AG04449 (cell line): Measurements from ENCODE around the gene RAI14.

Experiments used
- CTCF ChIA-PET: fragments of 350-600 bp; formaldehyde crosslinking; extraction: SDS; loops from one replicate; lab custom pipeline; 2021; ENCODE audit warnings: antibody characterized with exemption; lab: Yijun Ruan, JAX
- POLR2A ChIA-PET: fragments of 400-600, 350-600 bp; formaldehyde crosslinking; extraction: SDS; loops from one replicate; lab custom pipeline; 2020; ENCODE audit warnings: antibody characterized with exemption, inconsistent platforms; lab: Yijun Ruan, JAX
- DNase-seq: peaks from one replicate; pipeline ENCODE4 v3.0.0-alpha.2; 2010; ENCODE audit warnings: low read depth, low spot score
- H3K4me3 ChIP-seq: 2 replicates; pipeline ENCODE4 v1.5.1; 2011; ENCODE audit warnings: low read depth, mild to moderate bottlenecking, control low read depth, low read length
- CTCF ChIP-seq: IDR thresholded peaks from one replicate; pipeline ENCODE4 v1.5.1; 2011; ENCODE audit warnings: mild to moderate bottlenecking, moderate library complexity, low read length, control low read depth, inconsistent platforms; ENCODE audit not compliant: insufficient read depth; ENCODE audit errors: missing control alignments

The RAI14 gene

DNA sequence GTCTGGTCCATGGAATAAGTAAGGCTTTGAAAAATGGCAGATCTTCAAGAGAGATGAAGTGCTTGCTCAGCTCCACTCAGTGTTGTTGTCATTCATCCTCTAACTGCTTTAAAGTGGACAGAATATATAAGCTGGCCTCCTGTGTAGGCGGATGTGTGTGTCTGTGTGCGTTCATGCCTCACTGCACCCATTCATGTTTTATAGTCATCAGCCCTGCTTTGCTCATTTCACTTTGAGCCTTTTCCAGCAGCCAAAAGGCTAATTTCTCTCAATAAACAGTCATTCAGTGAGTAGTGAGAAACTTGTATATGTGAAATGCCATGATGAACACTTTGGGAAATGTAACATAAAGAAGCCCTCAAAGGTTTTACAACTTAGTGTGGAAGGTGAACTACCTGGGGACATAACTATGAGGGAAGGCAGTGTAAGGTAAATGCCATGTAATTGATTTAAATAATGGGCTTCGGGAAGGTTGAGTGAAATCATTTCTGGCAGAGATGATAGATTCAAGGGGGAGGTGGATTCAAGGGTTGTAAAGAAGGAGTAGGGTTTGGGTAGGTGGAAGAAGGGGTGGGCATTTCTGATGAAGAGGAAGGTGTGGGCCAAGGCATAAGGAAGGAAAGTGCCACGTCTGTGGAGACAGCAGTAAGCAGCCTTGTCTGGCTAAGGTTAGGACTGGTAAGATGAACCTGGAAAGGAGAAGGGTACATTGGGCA is 198.5 kb downstream of the RAI14 start:
- no peak for DNase-seq
- no peak overlapping the region for H3K4me3 ChIP-seq
- ChIA-PET CTCF (no interaction called here), POLR2A (no interaction called here)
- no peak for TF ChIP-seq CTCF

DNA sequence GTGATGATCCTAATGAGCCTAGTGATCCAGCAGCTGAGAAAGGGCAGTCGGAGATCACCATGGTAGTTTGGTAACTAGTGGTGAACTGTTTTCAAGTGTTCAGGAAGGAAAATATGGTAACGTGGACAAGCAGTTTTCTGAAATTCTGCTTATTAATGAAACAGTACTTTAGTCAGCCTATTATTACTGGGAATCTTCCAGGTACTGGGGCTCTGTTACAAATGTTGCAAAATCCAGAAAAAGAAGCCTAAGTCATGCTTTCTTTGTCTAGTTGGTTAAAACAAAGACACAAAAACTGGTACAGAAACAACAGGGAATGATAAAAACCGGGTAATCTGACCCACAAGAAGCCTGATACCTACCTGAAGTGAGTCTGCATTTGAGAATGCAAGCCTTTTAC is 201.0 kb downstream of the RAI14 start:
- ChIA-PET POLR2A (no interaction called here), CTCF (no interaction called here)
- no peak for DNase-seq
- no peak for TF ChIP-seq CTCF
- no peak overlapping the region for H3K4me3 ChIP-seq

DNA sequence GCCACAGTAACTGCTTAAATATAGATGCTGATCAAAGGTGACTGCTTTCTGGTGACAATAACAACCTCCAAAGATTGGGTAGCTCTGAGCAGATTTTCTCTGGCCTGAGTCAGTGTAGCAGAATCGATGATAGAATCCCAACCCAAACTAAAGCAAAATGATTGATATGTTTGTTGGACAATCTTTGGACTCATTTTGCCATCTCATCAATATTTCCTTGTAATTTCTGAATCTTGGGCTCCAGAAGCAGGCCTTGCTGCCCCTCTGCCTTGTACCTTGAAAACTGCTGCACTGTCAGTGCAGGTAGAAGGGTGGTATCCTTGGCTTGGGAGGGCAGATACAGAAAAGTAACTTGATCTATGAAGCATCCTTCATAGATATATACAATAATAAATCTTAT is 201.8 kb downstream of the RAI14 start:
- no peak for TF ChIP-seq CTCF
- CTCF ChIA-PET = no interaction called here

GRCh38 chr5:34858790-34859189 is 202.7 kb downstream of the RAI14 start:
- CTCF ChIA-PET = no interaction called here
- POLR2A ChIA-PET = no interaction called here
- TF ChIP-seq CTCF = no peak

More for the DNA sequence above, 201.8 kb downstream of the RAI14 start:
- POLR2A ChIA-PET = no interaction called here
- DNase-seq = no peak
- H3K4me3 ChIP-seq = no peak overlapping the region

GRCh38 chr5:34859253-34859652 is 203.1 kb downstream of the RAI14 start:
- H3K4me3 ChIP-seq = no peak overlapping the region
- TF ChIP-seq CTCF = no peak
- DNase-seq = no peak
- CTCF ChIA-PET = no interaction called here
- POLR2A ChIA-PET = no interaction called here

More at GRCh38 chr5:34858790-34859189, 202.7 kb downstream of the RAI14 start:
- H3K4me3 ChIP-seq = no peak overlapping the region
- no peak for DNase-seq

DNA sequence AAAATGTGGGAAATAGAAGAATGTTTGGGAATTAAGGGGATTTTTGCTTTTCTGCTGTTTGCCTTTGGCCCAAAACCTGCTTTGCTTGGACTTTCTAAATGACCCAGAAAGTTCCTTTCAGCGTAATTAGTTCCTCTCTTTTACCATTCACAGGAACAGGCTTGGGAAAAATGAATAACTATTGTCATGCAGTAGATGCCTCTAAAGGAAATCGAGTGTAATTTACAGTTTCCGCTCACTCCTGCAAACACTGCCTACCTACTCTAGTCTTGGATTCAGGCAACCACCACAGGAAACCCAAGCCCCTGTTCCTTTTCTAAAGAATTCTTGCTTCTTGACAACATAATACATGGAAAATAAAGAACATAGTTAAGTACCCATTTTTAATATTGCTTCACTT is 207.8 kb downstream of the RAI14 start:
- no peak overlapping the region for H3K4me3 ChIP-seq
- POLR2A ChIA-PET = no interaction called here
- no peak for TF ChIP-seq CTCF
- no peak for DNase-seq
- CTCF ChIA-PET = interaction anchor here (1.4 kb wide), 1 partner anchor 34 kb away, joined by 5 read pairs; no protein-coding TSS in a partner anchor
